KMS-11 (cell line): ENCODE measurements around the gene DDN.

Experiments
- H2AFZ ChIP-seq: fragments of 200-600 bp; sonication (generic); 2 replicates; pipeline ENCODE4 v1.6.1; 2016; ENCODE audit warnings: antibody characterized with exemption, mixed run types, low read depth
- H3K27ac ChIP-seq: fragments of 200-600 bp; sonication (generic); 2 replicates; pipeline ENCODE4 v1.6.1; 2016; ENCODE audit warnings: mild to moderate bottlenecking, mixed run types
- H3K27me3 ChIP-seq: fragments of 200-600 bp; sonication (generic); 2 replicates; pipeline ENCODE4 v1.6.1; 2017; ENCODE audit warnings: mild to moderate bottlenecking, low read depth, mixed run types, moderate library complexity; ENCODE audit not compliant: insufficient read depth
- H3K36me3 ChIP-seq: fragments of 200-600 bp; sonication (generic); 2 replicates; pipeline ENCODE4 v1.6.1; 2017; ENCODE audit warnings: mild to moderate bottlenecking, mixed run types; ENCODE audit not compliant: insufficient read depth
- H3K4me1 ChIP-seq: fragments of 200-600 bp; sonication (generic); 2 replicates; pipeline ENCODE4 v1.6.1; 2016; ENCODE audit warnings: mild to moderate bottlenecking, low read depth, mixed run types; ENCODE audit not compliant: poor library complexity, severe bottlenecking
- H3K4me2 ChIP-seq: fragments of 200-600 bp; sonication (generic); 2 replicates; pipeline ENCODE4 v1.7.0; 2016; ENCODE audit warnings: mild to moderate bottlenecking, mixed run types
- H3K4me3 ChIP-seq: fragments of 200-600 bp; sonication (generic); IDR thresholded peaks from 2 replicates; pipeline ENCODE4 v1.6.1; 2017; ENCODE audit warnings: low read depth, low read length, mixed read lengths; ENCODE audit not compliant: insufficient read depth
- H3K79me2 ChIP-seq: fragments of 200-600 bp; sonication (generic); 2 replicates; pipeline ENCODE4 v1.6.1; 2016; ENCODE audit warnings: low read depth, mixed run types; ENCODE audit not compliant: insufficient read depth
- H3K9ac ChIP-seq: fragments of 200-600 bp; sonication (generic); 2 replicates; pipeline ENCODE4 v1.6.1; 2016; ENCODE audit warnings: mild to moderate bottlenecking, mixed run types
- H4K20me1 ChIP-seq: fragments of 200-600 bp; sonication (generic); 2 replicates; pipeline ENCODE4 v1.6.1; 2016; ENCODE audit warnings: mild to moderate bottlenecking, mixed run types; ENCODE audit not compliant: insufficient read depth
- TF ChIP-seq, protein P1 (sequence below): fragments of 200-600 bp; sonication (generic); conservative IDR thresholded peaks from 2 replicates; pipeline ENCODE4 v1.6.1; 2017; ENCODE audit warnings: low read depth, mild to moderate bottlenecking, antibody characterized with exemption, low read length, moderate library complexity, mixed read lengths

Gene DDN

DNA sequence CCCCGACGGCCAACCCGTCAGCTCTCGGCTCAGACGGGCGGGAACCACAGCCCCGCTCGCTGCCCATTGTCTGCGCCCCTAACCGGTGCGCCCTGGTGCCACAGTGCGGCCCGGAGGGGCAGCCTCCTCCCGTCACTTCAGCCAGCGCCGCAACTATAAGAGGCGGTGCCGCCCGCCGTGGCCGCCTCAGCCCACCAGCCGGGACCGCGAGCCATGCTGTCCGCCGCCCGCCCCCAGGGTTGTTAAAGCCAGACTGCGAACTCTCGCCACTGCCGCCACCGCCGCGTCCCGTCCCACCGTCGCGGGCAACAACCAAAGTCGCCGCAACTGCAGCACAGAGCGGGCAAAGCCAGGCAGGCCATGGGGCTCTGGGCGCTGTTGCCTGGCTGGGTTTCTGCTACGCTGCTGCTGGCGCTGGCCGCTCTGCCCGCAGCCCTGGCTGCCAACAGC is 20.9 kb downstream of the DDN start, which contains the start of gene WNT1:
TSS of gene WNT1 (plus strand) at position 32 of the 450 bp plus-strand sequence. CDS start at position 361, 329 bp downstream.
- TF ChIP-seq, protein P1, sequence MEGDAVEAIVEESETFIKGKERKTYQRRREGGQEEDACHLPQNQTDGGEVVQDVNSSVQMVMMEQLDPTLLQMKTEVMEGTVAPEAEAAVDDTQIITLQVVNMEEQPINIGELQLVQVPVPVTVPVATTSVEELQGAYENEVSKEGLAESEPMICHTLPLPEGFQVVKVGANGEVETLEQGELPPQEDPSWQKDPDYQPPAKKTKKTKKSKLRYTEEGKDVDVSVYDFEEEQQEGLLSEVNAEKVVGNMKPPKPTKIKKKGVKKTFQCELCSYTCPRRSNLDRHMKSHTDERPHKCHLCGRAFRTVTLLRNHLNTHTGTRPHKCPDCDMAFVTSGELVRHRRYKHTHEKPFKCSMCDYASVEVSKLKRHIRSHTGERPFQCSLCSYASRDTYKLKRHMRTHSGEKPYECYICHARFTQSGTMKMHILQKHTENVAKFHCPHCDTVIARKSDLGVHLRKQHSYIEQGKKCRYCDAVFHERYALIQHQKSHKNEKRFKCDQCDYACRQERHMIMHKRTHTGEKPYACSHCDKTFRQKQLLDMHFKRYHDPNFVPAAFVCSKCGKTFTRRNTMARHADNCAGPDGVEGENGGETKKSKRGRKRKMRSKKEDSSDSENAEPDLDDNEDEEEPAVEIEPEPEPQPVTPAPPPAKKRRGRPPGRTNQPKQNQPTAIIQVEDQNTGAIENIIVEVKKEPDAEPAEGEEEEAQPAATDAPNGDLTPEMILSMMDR, result peak; percentile 53; the same call in 1 of the 2 replicates
- no peaks in the 10 kb centered on the region for H3K36me3 ChIP-seq
- H2AFZ ChIP-seq, result peak within 1 kb of the TSS; percentile 87

DNA sequence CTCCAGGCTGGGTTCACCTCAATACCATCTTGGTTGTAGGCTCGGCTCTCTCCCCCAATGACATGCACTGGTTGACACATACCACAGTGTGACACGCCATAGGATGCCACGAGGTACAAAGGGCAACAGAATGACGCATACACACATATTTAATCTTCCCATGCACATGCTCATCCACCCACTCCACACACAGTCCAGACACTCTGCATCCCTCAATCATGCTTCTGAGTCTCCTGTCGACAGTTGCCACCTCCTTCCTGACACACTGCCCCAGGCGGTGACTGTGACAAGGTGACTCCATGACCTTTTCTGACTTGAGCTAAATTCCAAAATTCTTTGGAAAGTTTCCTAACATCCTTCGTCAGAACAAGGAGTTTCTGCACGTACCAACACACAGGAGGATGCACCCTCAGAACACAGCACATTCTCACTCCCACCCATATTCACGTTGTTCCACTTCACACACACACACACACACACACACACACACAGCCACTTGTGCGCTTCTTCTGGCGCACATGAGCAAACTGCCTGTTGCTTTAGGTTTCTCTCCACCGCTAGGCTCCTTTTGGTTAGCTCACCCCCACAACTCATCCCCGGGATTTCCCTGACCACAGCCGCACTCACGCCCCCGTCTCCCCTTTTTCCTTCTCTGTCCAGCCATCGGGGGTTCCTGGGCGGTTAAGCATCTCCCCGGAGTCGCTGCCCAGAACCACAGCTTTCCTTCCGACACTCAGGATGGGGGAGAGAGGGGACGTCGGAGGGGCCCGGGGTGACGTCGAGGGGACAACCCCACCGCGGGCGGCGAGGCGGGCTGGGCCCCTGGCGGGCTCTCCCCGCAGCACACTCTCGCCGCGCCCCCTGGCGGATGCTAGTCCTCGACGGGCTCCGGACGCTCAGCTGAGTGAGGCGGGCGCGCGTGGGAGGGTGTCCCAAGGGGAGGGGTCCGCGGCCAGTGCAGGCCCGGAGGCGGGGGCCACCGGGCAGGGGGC is 21.6 kb downstream of the DDN start:
- H3K9ac ChIP-seq, result no peak overlapping the region; the same call in 1 of the 2 replicates
- peak overlapping the region; percentile 43 for H2AFZ ChIP-seq
- H3K4me2 ChIP-seq, result peak overlapping the region; percentile 12; the same call in 1 of the 2 replicates
- peaks cover 41% of the 10 kb centered on the region for H3K27me3 ChIP-seq
- H3K4me1 ChIP-seq, result peaks cover 27% of the 10 kb centered on the region
- TF ChIP-seq, protein P1, result peak; percentile 83
- H3K79me2 ChIP-seq, result no peaks in the 10 kb centered on the region
- H3K27ac ChIP-seq, result no peak overlapping the region
- no peaks in the 10 kb centered on the region for H4K20me1 ChIP-seq
- H3K36me3 ChIP-seq, result no peaks in the 10 kb centered on the region
- H3K4me3 ChIP-seq, result no peak overlapping the region

More for the DNA sequence above, 20.9 kb downstream of the DDN start, which contains the start of gene WNT1:
- peaks cover 41% of the 10 kb centered on the region for H3K27me3 ChIP-seq
- no peaks in the 10 kb centered on the region for H3K79me2 ChIP-seq
- H3K27ac ChIP-seq, result no peak within 1 kb of the TSS
- no peak within 1 kb of the TSS; the same call in 1 of the 2 replicates for H3K9ac ChIP-seq
- no peak within 1 kb of the TSS for H3K4me3 ChIP-seq
- no peaks in the 10 kb centered on the region for H4K20me1 ChIP-seq
- H3K4me2 ChIP-seq, result peak within 1 kb of the TSS; percentile 51
- H3K4me1 ChIP-seq, result peaks cover 27% of the 10 kb centered on the region

DNA sequence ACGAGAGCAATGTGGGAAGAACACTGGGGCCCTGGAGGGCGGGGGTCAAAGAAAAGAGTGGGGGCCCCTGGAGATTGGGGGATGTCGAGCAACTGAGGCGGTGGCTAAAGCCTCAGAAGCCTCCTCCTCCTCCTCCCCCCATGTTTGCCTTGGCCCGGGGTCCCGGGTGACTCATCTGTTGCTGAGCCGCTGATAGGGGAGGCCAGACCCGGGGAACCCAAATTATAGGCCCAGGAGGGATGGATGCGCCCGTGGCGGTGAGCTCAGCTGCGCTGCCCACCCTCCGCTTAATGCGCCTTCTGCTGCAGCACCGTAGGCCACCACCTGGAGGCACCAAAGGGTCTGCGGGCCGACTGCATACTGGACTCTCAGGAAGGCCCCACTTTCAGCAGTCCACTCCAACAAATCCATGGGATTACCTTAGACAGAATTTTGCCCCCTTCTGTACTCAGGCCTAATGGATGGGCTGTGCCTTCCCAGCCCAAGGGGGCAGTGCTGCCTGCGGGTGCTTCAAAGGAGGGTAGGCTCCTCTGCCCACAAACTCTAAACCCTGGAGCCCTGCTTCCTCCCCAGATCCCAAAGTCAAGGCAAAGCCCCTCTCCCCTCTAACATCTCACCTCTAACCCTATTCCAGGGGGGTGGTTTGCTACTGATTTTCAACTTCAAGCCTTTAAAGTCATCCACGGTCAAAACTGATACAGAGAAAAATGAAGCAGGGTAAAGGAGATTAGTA is 25.1 kb downstream of the DDN start:
- no peak overlapping the region for H3K27ac ChIP-seq
- no peaks in the 10 kb centered on the region for H4K20me1 ChIP-seq

DNA sequence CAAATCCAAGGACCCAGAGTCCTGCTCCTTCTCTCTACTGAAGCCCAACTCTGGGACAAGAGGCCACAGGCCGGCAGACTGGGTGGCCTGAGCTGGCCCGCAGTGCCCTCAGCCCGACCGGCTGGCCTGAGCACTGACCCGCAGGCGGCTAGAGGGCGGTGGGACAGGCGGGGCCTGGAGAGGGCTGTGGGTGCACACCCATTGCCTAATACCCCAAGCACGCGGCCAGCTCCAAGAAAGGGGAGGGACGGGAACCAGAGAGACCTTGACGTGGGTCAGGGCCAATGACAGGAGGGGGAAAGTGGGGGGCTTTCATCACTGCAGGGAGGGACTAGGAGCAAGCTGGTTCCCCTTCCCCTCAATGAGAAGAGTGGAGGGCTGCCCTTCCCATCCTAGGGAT is 25.6 kb downstream of the DDN start:
- Histone ChIP-seq H3K4me3 (no peak overlapping the region), H4K20me1 (no peaks in the 10 kb centered on the region), H3K4me1 (peaks cover 45% of the 10 kb centered on the region), H3K36me3 (no peaks in the 10 kb centered on the region), H2AFZ (no peak overlapping the region), H3K9ac (no peak overlapping the region), H3K27me3 (peaks cover 9% of the 10 kb centered on the region), H3K79me2 (no peaks in the 10 kb centered on the region), H3K4me2 (no peak overlapping the region), H3K27ac (no peak overlapping the region)
- TF ChIP-seq, protein P1, result no peak

More for the DNA sequence above, 25.1 kb downstream of the DDN start:
- H3K79me2 ChIP-seq, result no peaks in the 10 kb centered on the region
- no peaks in the 10 kb centered on the region for H3K36me3 ChIP-seq
- peaks cover 14% of the 10 kb centered on the region for H3K27me3 ChIP-seq
- H3K4me2 ChIP-seq, result no peak overlapping the region
- H3K4me1 ChIP-seq, result peaks cover 45% of the 10 kb centered on the region
- H2AFZ ChIP-seq, result no peak overlapping the region
- TF ChIP-seq, protein P1, result peak; percentile 44
- H3K9ac ChIP-seq, result no peak overlapping the region
- no peak overlapping the region for H3K4me3 ChIP-seq
